H1 (cell line): ENCODE measurements around the gene LARP1. TPM values are rescaled to one million over a fixed set of nuclear protein-coding genes. Genes with fewer than 3 reads are reported as not detected.

ENCODE experiments used
- CTCF ChIA-PET: fragments of 300-600 bp; sonication (Branson Sonifier 250); formaldehyde crosslinking; loops from one replicate; lab custom pipeline; 2021; ENCODE audit not compliant: partially characterized antibody; lab: Charles Lee
- POLR2A ChIA-PET: fragments of 300-600 bp; sonication (Branson Sonifier 250); formaldehyde crosslinking; loops from one replicate; lab custom pipeline; 2021; ENCODE audit warnings: inconsistent platforms; ENCODE audit not compliant: partially characterized antibody; lab: Charles Lee
- DNase-seq, 2 experiments: peaks; one replicate each; pipeline versions ENCODE4 v3.0.0 to v3.0.0-alpha.2; 2010 to 2022; ENCODE audit warnings: low spot score in 2 of 2, low read depth in 1 of 2, mixed read lengths in 1 of 2
- FAIRE-seq: peaks from 2 replicates; lab custom pipeline; 2011; peaks lifted over from hg19 to GRCh38; lab: Jason Lieb, UNC
- H2AFZ ChIP-seq: 2 replicates; pipeline ENCODE4 v1.8.1; 2012; ENCODE audit warnings: low read length, inconsistent platforms
- H2AK5ac ChIP-seq: 2 replicates; pipeline ENCODE4 v1.6.1; 2013; ENCODE audit warnings: low read depth, low read length
- H2BK120ac ChIP-seq: replicated peaks from 2 replicates; pipeline ENCODE3; 2013; ENCODE audit warnings: low read depth, low read length, inconsistent platforms
- H2BK12ac ChIP-seq: 2 replicates; pipeline ENCODE4 v1.6.1; 2013; ENCODE audit warnings: low read depth, low read length
- H2BK15ac ChIP-seq: 2 replicates; pipeline ENCODE4 v1.6.1; 2013; ENCODE audit warnings: low read length
- H2BK20ac ChIP-seq: 2 replicates; pipeline ENCODE4 v1.6.1; 2013; ENCODE audit warnings: low read length
- H2BK5ac ChIP-seq: 2 replicates; pipeline ENCODE4 v1.6.1; 2013; ENCODE audit warnings: low read depth, low read length
- H3K14ac ChIP-seq: 2 replicates; pipeline ENCODE4 v1.6.1; 2013; ENCODE audit warnings: inconsistent platforms; ENCODE audit not compliant: insufficient read length
- H3K18ac ChIP-seq: 2 replicates; pipeline ENCODE4 v1.6.1; 2013; ENCODE audit warnings: low read length; ENCODE audit errors: extremely low read depth
- H3K23ac ChIP-seq: 2 replicates; pipeline ENCODE4 v1.6.1; 2013; ENCODE audit warnings: inconsistent platforms; ENCODE audit not compliant: insufficient read length
- H3K23me2 ChIP-seq: 2 replicates; pipeline ENCODE4 v1.6.1; 2013; ENCODE audit warnings: low read depth, low read length
- H3K27ac ChIP-seq: 2 replicates; pipeline ENCODE4 v1.6.1; 2011; ENCODE audit warnings: low read depth, low read length, inconsistent platforms
- H3K27me3 ChIP-seq, 4 experiments: replicated peaks in 1 of 4; 1 replicate in 1 of 4; 2 replicates in 3 of 4; pipeline versions ENCODE4 v1.6.1 to v1.8.1; 2011 to 2013; ENCODE audit warnings: low read length in 3 of 4, mild to moderate bottlenecking in 3 of 4, inconsistent platforms in 2 of 4, mixed read lengths in 2 of 4, moderate library complexity in 1 of 4; ENCODE audit not compliant: control insufficient read depth in 3 of 4, insufficient read depth in 3 of 4; ENCODE audit errors: extremely low read depth in 1 of 4
- H3K36me3 ChIP-seq, 4 experiments: 2 replicates each; pipeline versions ENCODE4 v1.6.1 to v1.8.1; 2011 to 2013; ENCODE audit warnings: mild to moderate bottlenecking in 4 of 4, low read length in 3 of 4, moderate library complexity in 2 of 4, control low read depth in 1 of 4, inconsistent platforms in 1 of 4; ENCODE audit not compliant: insufficient read depth in 4 of 4, control insufficient read depth in 2 of 4
- H3K4ac ChIP-seq: replicated peaks from 2 replicates; pipeline ENCODE3; 2013; ENCODE audit warnings: low read length, low read depth, mixed read lengths, inconsistent platforms; ENCODE audit not compliant: insufficient read length
- H3K4me1 ChIP-seq, 4 experiments: replicated peaks in 1 of 4; 1 replicate in 1 of 4; 2 replicates in 3 of 4; pipeline versions ENCODE4 v1.6.1 to v1.8.1; 2011 to 2013; ENCODE audit warnings: low read length in 3 of 4, inconsistent platforms in 2 of 4, mixed read lengths in 1 of 4; ENCODE audit not compliant: insufficient read depth in 4 of 4, control insufficient read depth in 3 of 4
- H3K4me2 ChIP-seq, 2 experiments: 2 replicates each; pipeline versions ENCODE4 v1.6.1 to v1.8.1; 2011 to 2013; ENCODE audit warnings: low read depth in 2 of 2, low read length in 2 of 2, control low read depth in 1 of 2, inconsistent platforms in 1 of 2, mild to moderate bottlenecking in 1 of 2; ENCODE audit not compliant: insufficient read depth in 1 of 2
- H3K4me3 ChIP-seq, 4 experiments: fragments of 200-600, 300-600 bp in 1 of 4; sonication (generic), shearing (Covaris generic), sonication (Bioruptor Twin) in 1 of 4; 2 replicates each; pipeline versions ENCODE4 v1.5.1 to v1.8.1; 2011 to 2016; ENCODE audit warnings: low read length in 4 of 4, low read depth in 3 of 4, control low read depth in 2 of 4, inconsistent platforms in 2 of 4, mild to moderate bottlenecking in 2 of 4, mixed read lengths in 1 of 4, moderate library complexity in 1 of 4; ENCODE audit not compliant: insufficient read depth in 2 of 4; ENCODE audit errors: extremely low read depth in 1 of 4
- H3K56ac ChIP-seq: replicated peaks from 2 replicates; pipeline ENCODE3; 2013; ENCODE audit warnings: low read depth, mild to moderate bottlenecking, mixed read lengths, low read length, inconsistent platforms; ENCODE audit not compliant: insufficient read length
- H3K79me1 ChIP-seq: 2 replicates; pipeline ENCODE4 v1.6.1; 2013; ENCODE audit warnings: low read depth, low read length, control low read depth
- H3K79me2 ChIP-seq, 2 experiments: 2 replicates each; pipeline versions ENCODE4 v1.6.1 to v1.8.1; 2012 to 2013; ENCODE audit warnings: low read length in 2 of 2, mild to moderate bottlenecking in 2 of 2, inconsistent platforms in 1 of 2; ENCODE audit not compliant: insufficient read depth in 2 of 2, control insufficient read depth in 1 of 2
- H3K9ac ChIP-seq, 4 experiments: replicated peaks in 1 of 4; 1 replicate in 1 of 4; 2 replicates in 3 of 4; pipeline versions ENCODE4 v1.6.1 to v1.8.1; 2011 to 2013; ENCODE audit warnings: low read depth in 3 of 4, low read length in 3 of 4, control low read depth in 2 of 4, mild to moderate bottlenecking in 2 of 4, moderate library complexity in 2 of 4, inconsistent platforms in 1 of 4; ENCODE audit errors: extremely low read depth in 1 of 4
- H3K9me3 ChIP-seq, 2 experiments: 2 replicates each; pipeline versions ENCODE4 v1.6.1 to v1.8.1; 2012 to 2013; ENCODE audit warnings: mild to moderate bottlenecking in 2 of 2, moderate library complexity in 2 of 2, control low read depth in 1 of 2, inconsistent platforms in 1 of 2, low read depth in 1 of 2, low read length in 1 of 2, mixed read lengths in 1 of 2; ENCODE audit not compliant: insufficient read depth in 2 of 2
- H4K20me1 ChIP-seq, 2 experiments: replicated peaks in 1 of 2; 2 replicates each; pipeline versions ENCODE3 to v1.8.1; 2011 to 2013; ENCODE audit warnings: inconsistent platforms in 2 of 2, low read length in 2 of 2, mild to moderate bottlenecking in 1 of 2; ENCODE audit not compliant: insufficient read depth in 2 of 2, control insufficient read depth in 1 of 2
- H4K5ac ChIP-seq: 2 replicates; pipeline ENCODE4 v1.6.1; 2013; ENCODE audit warnings: low read length, low read depth, mixed read lengths, inconsistent platforms; ENCODE audit not compliant: insufficient read length
- H4K8ac ChIP-seq: 2 replicates; pipeline ENCODE4 v1.8.0; 2013; ENCODE audit warnings: mild to moderate bottlenecking, moderate library complexity, low read length, inconsistent platforms; ENCODE audit not compliant: insufficient read depth; ENCODE audit errors: extremely low read depth
- H4K91ac ChIP-seq: replicated peaks from 2 replicates; pipeline ENCODE3; 2013; ENCODE audit warnings: low read length, mixed read lengths, inconsistent platforms; ENCODE audit not compliant: insufficient read length
- CREB1 ChIP-seq: IDR thresholded peaks from 2 replicates; pipeline ENCODE4 v1.6.1; 2012; ENCODE audit warnings: inconsistent platforms
- EZH2 ChIP-seq: fragments of 200-600 bp; sonication (generic); IDR thresholded peaks from 2 replicates; pipeline ENCODE4 v1.7.1; 2012; ENCODE audit warnings: low read depth, mild to moderate bottlenecking, moderate library complexity, low read length, inconsistent platforms; ENCODE audit not compliant: severe bottlenecking
- POLR2A ChIP-seq, 2 experiments: IDR thresholded peaks; 1 replicate in 1 of 2; 2 replicates in 1 of 2; pipeline ENCODE4 v1.6.1; 2011; ENCODE audit warnings: low read depth in 2 of 2, low read length in 2 of 2, mild to moderate bottlenecking in 2 of 2; ENCODE audit errors: control extremely low read depth in 1 of 2
- YY1 ChIP-seq: IDR thresholded peaks from 2 replicates; pipeline ENCODE4 v1.6.1; 2011; ENCODE audit warnings: low read depth, mild to moderate bottlenecking, low read length
- WGBS, 2 experiments: shearing (Covaris generic) in 1 of 2; methylation state at CpG; one replicate each; pipeline versions ENCODE4 v1.1.6 to v1.1.7; 2013 to 2015; ENCODE audit warnings: low lambda C conversion rate in 2 of 2, mixed read lengths in 2 of 2, inconsistent platforms in 1 of 2, low coverage in 1 of 2, missing lambda C conversion rate in 1 of 2; ENCODE audit not compliant: insufficient replicate concordance in 2 of 2, insufficient coverage in 1 of 2, insufficient read length in 1 of 2; ENCODE audit errors: extremely low coverage in 1 of 2, missing lambda C conversion rate in 1 of 2; 5-methylcytosine and 5-hydroxymethylcytosine counted together
- polyA plus RNA-seq, 7 experiments: library from polyadenylated mRNA; depleted of rRNA in 3 of 7; stranded (reverse) in 5 of 7; unstranded in 2 of 7; fragments of >200 nt in 5 of 7; fragments of 200-250 nt in 2 of 7; gene quantifications; 1 replicate in 5 of 7; 2 replicates in 1 of 7; 4 replicates in 1 of 7; pipeline versions ENCODE4 v1.2.1 to v1.2.3, GENCODE V29; 2011 to 2013; ENCODE audit warnings: missing spikeins in 2 of 7, mixed read lengths in 2 of 7
- total RNA-seq: library from RNA; stranded (reverse); fragmentation: NEBNext Ultra II Directional; extraction: Animal tissue kit (Norgen Biotek cat#: 25700); gene quantifications from 2 replicates; pipeline ENCODE4 v1.2.1, GENCODE V29; 2021
- TF ChIP-seq, protein P1 (sequence below): IDR thresholded peaks from 2 replicates; pipeline ENCODE4 v1.6.1; 2012; ENCODE audit warnings: inconsistent platforms

LARP1 gene
- total and polyA plus RNA-seq, 2 of the 8 experiments (the other 6 are each of a cell fraction or from before 2014, with no cell fraction given): 106 to 422 TPM

DNA sequence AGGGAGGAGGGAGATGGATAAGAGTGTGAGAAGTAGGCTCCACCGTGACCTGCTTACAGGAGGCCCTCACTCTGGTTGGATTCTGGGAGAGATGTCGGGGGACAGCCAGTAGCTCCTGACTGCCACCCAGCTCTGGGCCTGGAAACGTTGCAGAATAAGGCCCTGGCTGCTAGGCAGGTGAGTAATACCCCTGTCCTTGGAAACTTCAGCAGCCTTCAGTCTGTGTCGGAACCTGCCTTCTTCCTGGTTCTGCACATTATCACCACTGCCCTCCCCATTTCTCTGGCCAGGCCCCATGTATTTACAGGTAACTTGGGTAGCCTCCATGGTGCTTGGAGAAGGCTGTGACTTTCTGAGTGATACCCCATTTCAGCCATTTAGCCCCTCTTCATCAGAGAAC is 68.4 kb downstream of the LARP1 start:
- Histone ChIP-seq H2BK120ac (no peak overlapping the region), H3K27ac (no peak overlapping the region), H2AFZ (no peak overlapping the region), H3K14ac (no peak overlapping the region), H3K9ac (no peak overlapping the region), H3K79me1 (no peaks in the 10 kb centered on the region; the same call in 1 of the 2 replicates), H4K20me1 (peaks cover 0 to 6% of the 10 kb centered on the region in 2 experiments), H4K5ac (no peak overlapping the region), H2BK5ac (no peak overlapping the region; the same call in 1 of the 2 replicates), H3K18ac (no peak overlapping the region), H3K56ac (no peak overlapping the region), H3K4me3 (no peak overlapping the region), H3K4me2 (no peak overlapping the region), H3K27me3 (no peaks in the 10 kb centered on the region), H3K9me3 (no peaks in the 10 kb centered on the region), H3K23me2 (no peaks in the 10 kb centered on the region), H4K8ac (no peak overlapping the region), H3K4ac (no peak overlapping the region), H3K36me3 (peaks cover 0 to 28% (median 8%) of the 10 kb centered on the region in 4 experiments), H2BK12ac (no peak overlapping the region), H2BK15ac (no peak overlapping the region), H4K91ac (no peak overlapping the region), H3K79me2 (no peaks in the 10 kb centered on the region), H3K4me1 (peaks cover 0 to 2% (median 0%) of the 10 kb centered on the region in 4 experiments; a peak in 1 of 7 replicates), H3K23ac (no peak overlapping the region), H2AK5ac (no peak overlapping the region), H2BK20ac (no peak overlapping the region)
- DNase-seq (no peak), FAIRE-seq (no peak)
- peak in 1 of 2 experiments; percentile 38; a peak in 1 of 3 replicates for TF ChIP-seq POLR2A (IDR thresholded peaks at IDR 0.05; ENCODE audit: control extremely low read depth in 1 of 2, low read depth in 2 of 2, low read length in 2 of 2)
- TF ChIP-seq EZH2: no peak
- TF ChIP-seq YY1: no peak
- TF ChIP-seq, protein P1, sequence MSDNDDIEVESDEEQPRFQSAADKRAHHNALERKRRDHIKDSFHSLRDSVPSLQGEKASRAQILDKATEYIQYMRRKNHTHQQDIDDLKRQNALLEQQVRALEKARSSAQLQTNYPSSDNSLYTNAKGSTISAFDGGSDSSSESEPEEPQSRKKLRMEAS: no peak
- TF ChIP-seq CREB1: no peak
- WGBS, 2 experiments: 89% methylated on average over 4 of the region's 4 CpGs; no CpG with 5 or more reads in 1 of the 2 experiments
- ChIA-PET CTCF (interaction anchor here (0.9 to 1.3 kb wide), 3 partner anchors 11 to 144 kb away, joined by 3 read pairs; no protein-coding TSS in a partner anchor), POLR2A (interaction anchor here (1.0 to 2.7 kb wide), 3 partner anchors 11 to 35 kb away, joined by 4 to 10 read pairs (median 5); partner anchors contain the start of gene CNOT8)
